ENCODE data around the gene CDKAL1. TPM values are rescaled to one million over a fixed set of nuclear protein-coding genes. Genes with fewer than 3 reads are reported as not detected.

The CDKAL1 gene
- total and polyA plus RNA-seq, 2 of the 13 experiments (the other 11 are each of a cell fraction or from before 2014, with no cell fraction given): 9.5 to 27.7 TPM

DNA sequence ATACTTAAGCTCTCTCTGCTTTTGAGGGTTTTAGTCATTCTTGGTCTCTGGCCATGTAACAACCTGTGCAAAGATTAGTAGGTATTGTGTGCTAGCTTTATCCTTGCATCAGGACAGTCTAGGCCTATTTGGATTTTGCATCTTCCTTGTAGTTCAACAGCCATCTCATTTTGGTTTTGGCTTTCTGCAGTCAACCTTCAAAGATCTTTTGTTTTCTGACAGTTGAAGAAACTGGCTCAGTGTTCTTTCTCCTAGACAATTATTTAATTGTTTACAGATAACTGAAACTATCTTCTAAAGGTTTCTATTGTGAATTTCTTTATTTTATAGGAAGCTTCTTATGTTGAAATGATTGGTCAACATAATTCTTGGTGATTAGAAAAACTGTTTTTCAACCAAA is 307.5 kb downstream of the CDKAL1 start (continued):
- TF ChIP-seq, protein P1, sequence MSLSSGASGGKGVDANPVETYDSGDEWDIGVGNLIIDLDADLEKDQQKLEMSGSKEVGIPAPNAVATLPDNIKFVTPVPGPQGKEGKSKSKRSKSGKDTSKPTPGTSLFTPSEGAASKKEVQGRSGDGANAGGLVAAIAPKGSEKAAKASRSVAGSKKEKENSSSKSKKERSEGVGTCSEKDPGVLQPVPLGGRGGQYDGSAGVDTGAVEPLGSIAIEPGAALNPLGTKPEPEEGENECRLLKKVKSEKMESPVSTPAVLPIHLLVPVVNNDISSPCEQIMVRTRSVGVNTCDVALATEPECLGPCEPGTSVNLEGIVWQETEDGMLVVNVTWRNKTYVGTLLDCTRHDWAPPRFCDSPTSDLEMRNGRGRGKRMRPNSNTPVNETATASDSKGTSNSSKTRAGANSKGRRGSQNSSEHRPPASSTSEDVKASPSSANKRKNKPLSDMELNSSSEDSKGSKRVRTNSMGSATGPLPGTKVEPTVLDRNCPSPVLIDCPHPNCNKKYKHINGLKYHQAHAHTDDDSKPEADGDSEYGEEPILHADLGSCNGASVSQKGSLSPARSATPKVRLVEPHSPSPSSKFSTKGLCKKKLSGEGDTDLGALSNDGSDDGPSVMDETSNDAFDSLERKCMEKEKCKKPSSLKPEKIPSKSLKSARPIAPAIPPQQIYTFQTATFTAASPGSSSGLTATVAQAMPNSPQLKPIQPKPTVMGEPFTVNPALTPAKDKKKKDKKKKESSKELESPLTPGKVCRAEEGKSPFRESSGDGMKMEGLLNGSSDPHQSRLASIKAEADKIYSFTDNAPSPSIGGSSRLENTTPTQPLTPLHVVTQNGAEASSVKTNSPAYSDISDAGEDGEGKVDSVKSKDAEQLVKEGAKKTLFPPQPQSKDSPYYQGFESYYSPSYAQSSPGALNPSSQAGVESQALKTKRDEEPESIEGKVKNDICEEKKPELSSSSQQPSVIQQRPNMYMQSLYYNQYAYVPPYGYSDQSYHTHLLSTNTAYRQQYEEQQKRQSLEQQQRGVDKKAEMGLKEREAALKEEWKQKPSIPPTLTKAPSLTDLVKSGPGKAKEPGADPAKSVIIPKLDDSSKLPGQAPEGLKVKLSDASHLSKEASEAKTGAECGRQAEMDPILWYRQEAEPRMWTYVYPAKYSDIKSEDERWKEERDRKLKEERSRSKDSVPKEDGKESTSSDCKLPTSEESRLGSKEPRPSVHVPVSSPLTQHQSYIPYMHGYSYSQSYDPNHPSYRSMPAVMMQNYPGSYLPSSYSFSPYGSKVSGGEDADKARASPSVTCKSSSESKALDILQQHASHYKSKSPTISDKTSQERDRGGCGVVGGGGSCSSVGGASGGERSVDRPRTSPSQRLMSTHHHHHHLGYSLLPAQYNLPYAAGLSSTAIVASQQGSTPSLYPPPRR (CRISPR knock-in tag; IDR thresholded peaks at IDR 0.05; ENCODE audit: borderline replicate concordance): no peak
- TF ChIP-seq MEIS1 (CRISPR knock-in tag; IDR thresholded peaks at IDR 0.05; ENCODE audit: borderline replicate concordance) (no peak), ZNF3 (CRISPR knock-in tag; IDR thresholded peaks at IDR 0.05) (no peak), PHF20 (CRISPR knock-in tag; IDR thresholded peaks at IDR 0.05) (no peak), MAF1 (CRISPR knock-in tag; IDR thresholded peaks at IDR 0.05; ENCODE audit: borderline replicate concordance) (no peak)
- TF ChIP-seq, protein P2, sequence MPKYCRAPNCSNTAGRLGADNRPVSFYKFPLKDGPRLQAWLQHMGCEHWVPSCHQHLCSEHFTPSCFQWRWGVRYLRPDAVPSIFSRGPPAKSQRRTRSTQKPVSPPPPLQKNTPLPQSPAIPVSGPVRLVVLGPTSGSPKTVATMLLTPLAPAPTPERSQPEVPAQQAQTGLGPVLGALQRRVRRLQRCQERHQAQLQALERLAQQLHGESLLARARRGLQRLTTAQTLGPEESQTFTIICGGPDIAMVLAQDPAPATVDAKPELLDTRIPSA (CRISPR knock-in tag; IDR thresholded peaks at IDR 0.05; ENCODE audit: borderline replicate concordance): no peak
- TF ChIP-seq, protein P3, sequence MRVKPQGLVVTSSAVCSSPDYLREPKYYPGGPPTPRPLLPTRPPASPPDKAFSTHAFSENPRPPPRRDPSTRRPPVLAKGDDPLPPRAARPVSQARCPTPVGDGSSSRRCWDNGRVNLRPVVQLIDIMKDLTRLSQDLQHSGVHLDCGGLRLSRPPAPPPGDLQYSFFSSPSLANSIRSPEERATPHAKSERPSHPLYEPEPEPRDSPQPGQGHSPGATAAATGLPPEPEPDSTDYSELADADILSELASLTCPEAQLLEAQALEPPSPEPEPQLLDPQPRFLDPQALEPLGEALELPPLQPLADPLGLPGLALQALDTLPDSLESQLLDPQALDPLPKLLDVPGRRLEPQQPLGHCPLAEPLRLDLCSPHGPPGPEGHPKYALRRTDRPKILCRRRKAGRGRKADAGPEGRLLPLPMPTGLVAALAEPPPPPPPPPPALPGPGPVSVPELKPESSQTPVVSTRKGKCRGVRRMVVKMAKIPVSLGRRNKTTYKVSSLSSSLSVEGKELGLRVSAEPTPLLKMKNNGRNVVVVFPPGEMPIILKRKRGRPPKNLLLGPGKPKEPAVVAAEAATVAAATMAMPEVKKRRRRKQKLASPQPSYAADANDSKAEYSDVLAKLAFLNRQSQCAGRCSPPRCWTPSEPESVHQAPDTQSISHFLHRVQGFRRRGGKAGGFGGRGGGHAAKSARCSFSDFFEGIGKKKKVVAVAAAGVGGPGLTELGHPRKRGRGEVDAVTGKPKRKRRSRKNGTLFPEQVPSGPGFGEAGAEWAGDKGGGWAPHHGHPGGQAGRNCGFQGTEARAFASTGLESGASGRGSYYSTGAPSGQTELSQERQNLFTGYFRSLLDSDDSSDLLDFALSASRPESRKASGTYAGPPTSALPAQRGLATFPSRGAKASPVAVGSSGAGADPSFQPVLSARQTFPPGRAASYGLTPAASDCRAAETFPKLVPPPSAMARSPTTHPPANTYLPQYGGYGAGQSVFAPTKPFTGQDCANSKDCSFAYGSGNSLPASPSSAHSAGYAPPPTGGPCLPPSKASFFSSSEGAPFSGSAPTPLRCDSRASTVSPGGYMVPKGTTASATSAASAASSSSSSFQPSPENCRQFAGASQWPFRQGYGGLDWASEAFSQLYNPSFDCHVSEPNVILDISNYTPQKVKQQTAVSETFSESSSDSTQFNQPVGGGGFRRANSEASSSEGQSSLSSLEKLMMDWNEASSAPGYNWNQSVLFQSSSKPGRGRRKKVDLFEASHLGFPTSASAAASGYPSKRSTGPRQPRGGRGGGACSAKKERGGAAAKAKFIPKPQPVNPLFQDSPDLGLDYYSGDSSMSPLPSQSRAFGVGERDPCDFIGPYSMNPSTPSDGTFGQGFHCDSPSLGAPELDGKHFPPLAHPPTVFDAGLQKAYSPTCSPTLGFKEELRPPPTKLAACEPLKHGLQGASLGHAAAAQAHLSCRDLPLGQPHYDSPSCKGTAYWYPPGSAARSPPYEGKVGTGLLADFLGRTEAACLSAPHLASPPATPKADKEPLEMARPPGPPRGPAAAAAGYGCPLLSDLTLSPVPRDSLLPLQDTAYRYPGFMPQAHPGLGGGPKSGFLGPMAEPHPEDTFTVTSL (CRISPR knock-in tag; IDR thresholded peaks at IDR 0.05; ENCODE audit: borderline replicate concordance): no peak
